H1 (cell line): ENCODE data around the gene MAN1C1. TPM values are rescaled to one million over a fixed set of nuclear protein-coding genes. Genes with fewer than 3 reads are reported as not detected.

ENCODE experiments used
- ATF2 ChIP-seq: IDR thresholded peaks from 2 replicates; pipeline ENCODE4 v1.6.1; 2012; ENCODE audit warnings: low read length, inconsistent platforms
- BACH1 ChIP-seq: IDR thresholded peaks from 2 replicates; pipeline ENCODE4 v1.6.1; 2012; ENCODE audit warnings: low read length, improper control_type of control experiment
- BRCA1 ChIP-seq: IDR thresholded peaks from 2 replicates; pipeline ENCODE4 v1.6.1; 2012; ENCODE audit warnings: low read depth, low read length, improper control_type of control experiment
- CHD7 ChIP-seq: fragments of 300-600 bp; sonication (generic); IDR thresholded peaks from 2 replicates; pipeline ENCODE4 v1.7.1; 2012; ENCODE audit warnings: low read length, moderate library complexity, mild to moderate bottlenecking, inconsistent platforms; ENCODE audit not compliant: insufficient replicate concordance
- GABPA ChIP-seq: IDR thresholded peaks from 2 replicates; pipeline ENCODE4 v1.6.1; 2011; ENCODE audit warnings: mild to moderate bottlenecking, low read length, moderate library complexity, borderline replicate concordance; ENCODE audit not compliant: insufficient read depth
- RFX5 ChIP-seq: IDR thresholded peaks from 2 replicates; pipeline ENCODE4 v1.6.1; 2011; ENCODE audit warnings: low read depth, low read length, improper control_type of control experiment, borderline replicate concordance
- SP4 ChIP-seq: IDR thresholded peaks from 2 replicates; pipeline ENCODE4 v1.6.1; 2012; ENCODE audit warnings: low read length, inconsistent platforms
- TAF7 ChIP-seq: optimal IDR thresholded peaks from 2 replicates; pipeline ENCODE3; 2011; ENCODE audit warnings: low read depth, mild to moderate bottlenecking, inconsistent platforms, low read length, moderate library complexity, borderline replicate concordance
- polyA plus RNA-seq, 7 experiments: library from polyadenylated mRNA; depleted of rRNA in 3 of 7; stranded (reverse) in 5 of 7; unstranded in 2 of 7; fragments of >200 nt in 5 of 7; fragments of 200-250 nt in 2 of 7; gene quantifications; 1 replicate in 5 of 7; 2 replicates in 1 of 7; 4 replicates in 1 of 7; pipeline versions ENCODE4 v1.2.1 to v1.2.3, GENCODE V29; 2011 to 2013; ENCODE audit warnings: missing spikeins in 2 of 7, mixed read lengths in 2 of 7
- total RNA-seq: library from RNA; stranded (reverse); fragmentation: NEBNext Ultra II Directional; extraction: Animal tissue kit (Norgen Biotek cat#: 25700); gene quantifications from 2 replicates; pipeline ENCODE4 v1.2.1, GENCODE V29; 2021

MAN1C1 gene
- total and polyA plus RNA-seq, 2 of the 8 experiments (the other 6 are each of a cell fraction or from before 2014, with no cell fraction given), result 7.8 to 15.2 TPM

GRCh38 chr1:25579292-25580252 lies 37.0 kb upstream of the MAN1C1 start (continued):
- TF ChIP-seq CHD7 (no peak), TAF7 (no peak), BRCA1 (no peak), BACH1 (no peak), ATF2 (no peak), SP4 (no peak), GABPA (no peak), RFX5 (no peak)
